T-helper 1 cell treated with Interleukin-12 subunit alpha and Interleukin-12 subunit beta and Interleukin-4 antibody, amounts not matched to agents 30 ng/mL and 1 ng/mL, for 36 hours (primary cell): ENCODE measurements around the gene HABP4. TPM values are rescaled to one million over a fixed set of nuclear protein-coding genes. Genes with fewer than 3 reads are reported as not detected.

Source experiments
- intact Hi-C: fragments of 100-400 bp; cut with micrococcal nuclease; formaldehyde crosslinking; loops from one replicate; pipeline ENCODE4 v1.15.1; 2024
- total RNA-seq: library from RNA; stranded (reverse); gene quantifications from 2 replicates; pipeline ENCODE4 v1.2.3, GENCODE V29; 2022

Gene HABP4, protein sequence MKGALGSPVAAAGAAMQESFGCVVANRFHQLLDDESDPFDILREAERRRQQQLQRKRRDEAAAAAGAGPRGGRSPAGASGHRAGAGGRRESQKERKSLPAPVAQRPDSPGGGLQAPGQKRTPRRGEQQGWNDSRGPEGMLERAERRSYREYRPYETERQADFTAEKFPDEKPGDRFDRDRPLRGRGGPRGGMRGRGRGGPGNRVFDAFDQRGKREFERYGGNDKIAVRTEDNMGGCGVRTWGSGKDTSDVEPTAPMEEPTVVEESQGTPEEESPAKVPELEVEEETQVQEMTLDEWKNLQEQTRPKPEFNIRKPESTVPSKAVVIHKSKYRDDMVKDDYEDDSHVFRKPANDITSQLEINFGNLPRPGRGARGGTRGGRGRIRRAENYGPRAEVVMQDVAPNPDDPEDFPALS
- 7.0 and 7.4 TPM in 2 replicates for total RNA-seq

GRCh38 chr9:96449845-96450612, at the start of gene HABP4:
Gene HABP4, plus strand, starts transcription at chr9:96450169. Its CDS starts 111 bp downstream, at chr9:96450280.
- intact Hi-C loops: loop anchor here (1.0 to 2.0 kb wide), 5 partner anchors 31 to 1723 kb away; partner anchors contain the start of genes AOPEP, NCBP1, PRXL2C and TSTD2

GRCh38 chr9:96408409-96409280, 41.3 kb upstream of the HABP4 start:
- intact Hi-C loops: no loop called here

DNA sequence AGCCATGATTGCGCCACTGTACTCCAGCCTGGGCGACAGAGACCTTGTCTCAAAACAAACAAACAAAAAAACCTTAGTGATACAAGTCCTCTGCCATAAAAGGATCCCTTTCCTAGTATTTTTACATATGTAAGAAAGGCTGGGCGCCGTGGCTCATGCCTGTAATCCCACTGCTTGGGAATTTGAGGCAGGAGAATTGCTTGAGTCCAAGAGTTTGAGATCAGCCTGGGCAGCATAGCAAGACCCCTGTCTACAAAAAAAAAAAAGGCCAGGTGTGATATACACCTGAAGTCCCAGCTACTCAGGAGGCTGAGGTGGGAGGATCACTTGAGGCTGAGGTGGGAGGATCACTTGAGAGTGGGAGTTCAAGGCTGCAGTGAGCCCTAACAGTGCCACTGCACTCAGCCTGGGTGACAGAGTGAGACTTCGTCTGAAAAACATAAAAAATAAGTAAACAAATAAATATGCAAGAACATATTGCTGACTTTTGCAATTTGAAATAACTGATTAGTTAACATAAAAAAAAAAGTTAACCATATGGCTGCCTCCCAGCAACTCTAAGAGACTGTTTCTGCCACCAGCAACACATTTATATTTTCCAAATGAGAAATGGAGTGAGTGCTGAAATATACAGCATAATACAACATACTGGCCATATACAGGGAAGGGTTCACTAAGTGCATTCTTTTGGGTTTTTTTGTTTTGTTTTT, 38.7 kb upstream of the HABP4 start:
- intact Hi-C loops: no loop called here

GRCh38 chr9:96412174-96412913, 37.6 kb upstream of the HABP4 start:
- intact Hi-C loops: no loop called here

DNA sequence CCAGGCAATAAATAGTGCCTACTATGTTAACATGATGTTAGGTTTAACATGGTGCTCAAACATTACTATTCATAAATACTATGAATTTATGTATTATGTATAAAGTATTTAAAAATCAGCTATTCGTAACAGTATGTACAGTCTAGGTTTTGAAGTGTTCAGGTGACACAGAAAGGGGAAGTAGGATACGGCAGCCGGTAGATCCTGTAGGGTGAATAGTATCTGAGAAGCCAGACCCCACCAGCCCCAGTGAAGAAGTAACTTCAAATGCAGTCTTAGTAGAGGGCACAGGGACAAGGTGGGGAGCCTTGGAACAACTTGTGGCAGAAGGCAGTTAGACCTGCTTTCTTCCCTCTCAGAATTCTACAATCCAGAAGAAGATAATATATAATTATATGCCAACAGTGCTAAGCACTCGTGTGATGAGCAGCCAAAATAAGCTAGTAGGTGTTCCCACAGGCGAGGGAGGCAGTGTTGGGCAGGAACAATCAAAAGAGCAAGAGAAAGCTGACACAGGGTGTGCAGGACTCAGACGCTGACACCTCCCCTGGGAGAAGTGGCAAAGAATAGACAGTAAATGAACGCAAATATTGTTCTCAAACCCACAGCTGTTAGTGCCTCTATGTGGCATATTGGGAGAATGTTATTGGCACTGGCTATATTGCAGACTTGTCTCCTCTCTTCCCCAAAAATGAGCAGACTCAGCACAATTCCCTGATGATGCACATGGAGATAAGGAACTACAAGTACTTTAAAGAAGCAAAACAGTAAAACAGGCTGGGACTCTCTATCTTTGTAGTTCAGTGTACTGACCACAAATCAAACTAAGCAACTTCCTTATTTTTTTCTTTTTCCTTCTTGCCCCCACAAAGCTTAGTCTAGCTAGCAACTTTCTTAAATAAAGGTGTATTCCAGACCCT, 36.4 kb upstream of the HABP4 start:
- intact Hi-C loops: no loop called here

DNA sequence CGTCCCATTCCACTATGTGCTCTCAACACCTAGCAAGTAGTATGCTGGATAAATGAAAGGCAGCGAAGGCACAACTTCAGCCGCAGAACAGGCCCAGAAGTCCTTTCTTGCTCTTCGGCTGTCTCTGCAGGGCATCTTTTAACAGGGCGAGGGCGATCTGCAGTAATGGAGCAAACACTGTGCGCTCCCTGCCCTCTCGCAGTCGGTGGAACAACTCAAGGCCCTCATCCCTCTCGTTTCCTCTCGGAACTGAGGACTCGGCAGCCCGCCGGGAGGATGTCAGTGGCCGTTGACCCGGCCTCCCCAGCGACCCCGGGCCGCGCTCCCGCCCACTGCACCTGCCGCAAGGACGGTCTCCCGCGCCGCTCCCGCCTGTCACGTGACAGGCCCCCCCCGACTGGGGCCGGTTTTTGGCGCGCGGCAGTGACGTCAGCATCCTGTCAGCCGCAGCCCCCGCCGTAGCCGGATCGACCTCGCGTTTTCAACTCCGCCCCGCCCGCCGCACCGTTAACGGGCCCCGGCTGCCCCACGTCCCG, 32.9 kb upstream of the HABP4 start:
- intact Hi-C loops: loop anchor here (1.0 to 5.0 kb wide), 9 partner anchors 18 to 1691 kb away; partner anchors contain the start of genes AOPEP, ERCC6L2 and SLC35D2

GRCh38 chr9:96417661-96418082, 32.3 kb upstream of the HABP4 start:
- intact Hi-C loops: loop anchor here (1.0 to 5.0 kb wide), 16 partner anchors 19 to 1691 kb away; partner anchors contain the start of genes AOPEP, ERCC6L2, NCBP1 and SLC35D2

DNA sequence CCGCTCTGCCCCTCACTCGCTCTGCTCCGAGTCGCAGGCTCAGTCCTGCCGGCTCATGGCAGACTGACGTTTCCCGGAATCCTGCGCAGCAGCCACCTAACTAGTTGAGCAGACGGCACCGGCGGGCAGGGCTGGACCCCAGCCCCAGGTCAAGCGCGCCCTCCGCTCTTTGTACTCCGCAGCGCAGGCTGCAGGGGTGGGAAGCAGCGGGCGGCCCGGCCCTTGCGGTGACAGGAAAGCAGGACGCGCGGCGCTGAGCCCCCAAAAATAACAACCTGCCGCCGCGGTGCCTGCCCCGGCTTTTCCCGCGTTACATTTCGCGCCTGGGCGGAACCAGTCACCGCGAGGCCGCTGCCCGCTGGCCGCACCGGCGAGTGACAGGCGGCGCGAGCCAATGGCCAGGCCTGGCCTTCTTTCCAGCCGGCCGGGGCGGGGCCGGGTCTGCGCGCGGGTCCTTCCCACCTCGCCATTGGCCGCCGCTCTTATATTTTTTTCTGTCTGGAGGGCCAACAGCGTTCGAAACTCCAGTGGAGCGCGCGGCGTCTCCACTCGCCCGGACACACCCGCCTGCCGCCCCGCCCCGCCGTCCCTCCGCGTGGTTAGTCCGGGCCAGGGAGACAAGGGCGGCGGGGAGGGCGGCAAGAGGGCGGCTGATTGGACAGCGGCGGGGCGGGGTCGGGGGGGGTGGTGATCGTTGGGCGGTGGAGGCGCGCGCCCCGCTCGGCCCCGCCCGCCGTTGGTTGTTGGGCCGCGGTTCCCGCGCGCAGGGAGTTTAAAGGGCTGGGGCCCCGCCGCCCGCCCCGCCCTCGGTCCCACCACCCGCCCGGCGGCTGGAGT, 31.7 kb upstream of the HABP4 start, which contains the start of gene ZNF367:
ZNF367 (minus strand) TSS at position 288 of the 837 bp plus-strand sequence. CDS start 338 bp downstream, outside the sequence.
- intact Hi-C loops: loop anchor here (1.0 to 5.0 kb wide), 11 partner anchors 406 to 1684 kb away; partner anchors contain the start of genes ERCC6L2, NCBP1, TDRD7 and TRMO

GRCh38 chr9:96418920-96419690, 30.9 kb upstream of the HABP4 start:
- intact Hi-C loops: loop anchor here (1.0 to 5.0 kb wide), 13 partner anchors 30 to 1683 kb away; partner anchors contain the start of genes ERCC6L2, NCBP1, TDRD7 and TRMO

DNA sequence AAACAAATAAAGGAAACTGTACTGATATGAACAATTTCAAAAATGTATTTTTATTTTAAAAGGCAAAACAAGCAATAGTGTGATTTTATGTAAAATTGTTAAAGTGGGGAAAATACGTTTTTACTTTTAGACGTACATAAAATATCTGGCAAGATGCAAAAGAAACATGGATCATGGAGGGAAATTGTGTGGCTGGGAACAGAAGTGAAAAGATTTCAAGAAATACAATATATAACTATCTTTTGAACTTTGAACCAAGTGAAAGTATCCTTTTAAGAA, 30.3 kb upstream of the HABP4 start:
- intact Hi-C loops: loop anchor here (1.0 to 5.0 kb wide), 9 partner anchors 30 to 1683 kb away; partner anchors contain the start of genes ERCC6L2 and TRMO

- intact Hi-C loops: loop anchor here (1.0 kb wide), 1 partner anchor 358 kb away; the partner anchor contains the start of gene ZNF510
Observed at GRCh38 chr9:96420468-96421219, 29.3 kb upstream of the HABP4 start.

- intact Hi-C loops: no loop called here
Observed at GRCh38 chr9:96423322-96423984, 26.5 kb upstream of the HABP4 start.

- intact Hi-C loops: no loop called here
Observed at GRCh38 chr9:96423985-96424336, 26.0 kb upstream of the HABP4 start.

DNA sequence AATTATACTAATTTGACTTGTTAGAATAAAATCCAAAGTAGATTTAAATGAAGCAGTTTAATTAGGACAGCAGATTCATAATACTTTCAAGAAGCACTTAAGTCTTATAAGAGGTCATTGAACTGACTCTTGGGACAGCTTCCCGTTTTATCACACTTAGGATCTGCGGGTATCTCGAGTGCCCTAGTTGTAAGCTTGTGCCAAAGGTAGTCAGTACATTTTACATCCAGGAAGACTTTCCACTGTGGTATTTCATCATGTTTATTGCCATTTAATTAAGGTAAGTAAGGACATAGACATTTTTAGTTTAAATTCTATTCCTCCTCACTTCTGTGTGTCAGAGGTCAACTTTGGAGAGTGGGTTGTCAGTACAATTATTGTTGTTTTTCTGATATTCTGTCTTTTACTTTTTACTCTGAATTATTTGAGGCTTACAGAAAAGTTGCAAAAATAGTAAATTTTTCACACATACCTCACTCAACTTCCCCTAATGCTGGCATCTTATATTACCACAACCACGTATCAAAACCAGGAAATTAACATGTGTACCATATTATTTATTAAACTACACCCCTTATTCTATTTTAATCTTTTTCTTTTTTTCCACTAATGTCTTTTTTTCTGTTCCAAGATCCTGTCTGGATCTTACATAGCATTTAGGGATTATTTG, 24.3 kb upstream of the HABP4 start:
- intact Hi-C loops: no loop called here

DNA sequence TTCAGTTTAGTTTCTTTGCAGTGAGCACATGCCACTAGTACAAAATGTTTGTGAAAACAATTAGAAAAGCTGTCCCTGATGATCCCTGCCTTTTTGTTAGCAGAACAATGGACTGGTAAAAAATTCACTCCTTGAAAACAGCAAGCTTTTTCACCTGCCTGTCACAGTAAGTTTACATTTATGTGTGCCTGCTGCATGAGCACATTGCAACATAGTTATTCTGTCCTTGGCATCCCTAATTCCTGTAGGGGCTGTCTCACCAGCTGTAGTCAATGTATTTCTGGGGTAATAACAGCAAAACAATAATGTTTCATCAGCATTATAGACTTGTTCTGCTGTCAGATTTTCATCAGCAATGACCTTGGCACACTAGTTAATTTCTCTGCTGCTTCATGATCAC, 20.2 kb upstream of the HABP4 start:
- intact Hi-C loops: no loop called here
